Renal cortex interstitium (tissue), 15 donors: ENCODE data around the gene KLRG1. TPM values are rescaled to one million over a fixed set of nuclear protein-coding genes. Genes with fewer than 3 reads are reported as not detected.

Experiments
- DNase-seq, 11 donors: peaks; one replicate each; pipeline ENCODE4 v3.0.0-alpha.2; 2013; ENCODE audit warnings: low read depth in 9 of 11, low spot score in 4 of 11; ENCODE audit errors: extremely low read depth in 1 of 11
- long read RNA-seq, 16 experiments: transcript quantifications; one replicate each; lab custom pipeline, GENCODE V29; 2026
- polyA plus RNA-seq, 3 donors: library from polyadenylated mRNA; unstranded; fragments of 120-200 nt; gene quantifications; one replicate each; pipeline ENCODE4 v1.2.1, GENCODE V29; 2013; ENCODE audit not compliant: insufficient read length in 3 of 3

Gene KLRG1
- polyA plus RNA-seq, result 1 to 10 TPM; 1.8 to 3.6 (median 1.9) TPM
- long read RNA-seq, donor 1, result 0 reads
- long read RNA-seq, donor 2, result 0 reads
- long read RNA-seq, donor 3, result 0 reads
- long read RNA-seq, donor 4, result 0 reads
- long read RNA-seq, donor 5, result 0 reads
- long read RNA-seq, donor 6, result 0 reads
- long read RNA-seq, donor 7, partial matches to known transcripts, result 0 of 1 reads
- long read RNA-seq, donor 7, other reads (novel, unspliced or antisense), result 0 of 1 reads
- long read RNA-seq, donor 8, result 0 reads
- long read RNA-seq, donor 9, result 0 reads
- long read RNA-seq, donor 10, partial matches to known transcripts, result 0 of 1 reads
- long read RNA-seq, donor 10, other reads (novel, unspliced or antisense), result 0 of 1 reads
- long read RNA-seq, donor 11, result 0 reads
- long read RNA-seq, donor 12, result 0 reads
- long read RNA-seq, donor 13, result 0 reads
- long read RNA-seq, donor 14, partial matches to known transcripts, result 0 of 2 reads
- long read RNA-seq, donor 14, other reads (novel, unspliced or antisense), result 0 of 2 reads
- long read RNA-seq, donor 15, result 0 reads
- long read RNA-seq, donor 16, partial matches to known transcripts, result 0 of 2 reads
- long read RNA-seq, donor 16, other reads (novel, unspliced or antisense), result 0 of 2 reads

DNA sequence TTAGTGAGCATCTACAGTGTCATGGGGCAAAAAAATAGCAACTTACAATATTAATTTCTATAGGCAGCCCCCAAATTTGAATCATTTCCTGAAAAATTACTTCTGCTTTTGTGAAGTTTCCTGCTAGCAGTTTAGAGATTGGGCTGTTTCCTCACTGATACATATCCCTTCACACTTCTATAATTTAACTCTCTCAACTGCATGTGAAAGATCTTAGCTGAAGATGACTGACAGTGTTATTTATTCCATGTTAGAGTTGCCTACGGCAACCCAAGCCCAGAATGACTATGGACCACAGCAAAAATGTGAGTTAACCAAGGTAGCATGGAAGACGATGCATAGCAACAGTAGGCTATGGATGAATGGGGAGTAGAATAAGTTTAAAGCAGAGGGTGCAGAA lies at the start of gene KLRG1:
KLRG1 (plus strand) TSS at position 134 of the 400 bp plus-strand sequence; CDS start at position 224, 90 bp downstream.
- no peak for DNase-seq

DNA sequence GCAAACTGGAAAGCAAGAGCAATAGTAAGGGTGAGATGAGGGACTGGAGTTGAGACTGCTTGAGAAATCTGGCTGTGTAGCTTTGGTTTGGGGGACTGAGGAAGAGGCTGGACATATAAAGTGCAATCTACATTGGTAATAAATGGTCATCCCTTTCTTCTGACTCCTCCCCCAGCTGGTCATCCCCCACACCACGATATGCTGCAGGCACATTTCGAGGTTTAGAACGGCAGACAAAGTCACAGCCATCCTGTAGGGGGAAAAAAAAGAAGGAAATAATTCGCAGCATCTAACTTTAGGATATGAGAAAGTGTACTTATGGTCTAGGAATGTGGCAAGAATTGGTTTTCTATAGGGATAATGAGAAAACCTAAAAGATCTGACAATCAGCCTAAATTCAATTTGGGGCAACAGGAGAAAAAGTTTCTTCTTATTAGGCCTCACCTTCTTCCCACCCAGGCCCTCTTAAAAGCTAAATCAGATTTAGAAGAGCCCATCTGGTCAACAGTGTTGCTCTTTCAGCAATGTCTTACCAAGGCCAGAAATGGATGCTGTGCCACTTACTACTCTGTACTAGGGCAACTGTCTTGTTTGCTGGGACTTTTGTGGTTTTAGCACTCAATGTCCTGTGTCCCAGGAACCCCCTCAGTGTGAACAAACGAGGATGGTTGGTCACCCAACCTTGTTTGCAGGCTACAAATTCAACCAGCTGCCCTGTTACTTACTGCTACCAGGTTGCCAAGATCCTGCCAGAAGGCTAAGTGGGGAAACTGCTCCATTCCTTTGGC lies 47.5 kb upstream of the KLRG1 start:
- no peak for DNase-seq

DNA sequence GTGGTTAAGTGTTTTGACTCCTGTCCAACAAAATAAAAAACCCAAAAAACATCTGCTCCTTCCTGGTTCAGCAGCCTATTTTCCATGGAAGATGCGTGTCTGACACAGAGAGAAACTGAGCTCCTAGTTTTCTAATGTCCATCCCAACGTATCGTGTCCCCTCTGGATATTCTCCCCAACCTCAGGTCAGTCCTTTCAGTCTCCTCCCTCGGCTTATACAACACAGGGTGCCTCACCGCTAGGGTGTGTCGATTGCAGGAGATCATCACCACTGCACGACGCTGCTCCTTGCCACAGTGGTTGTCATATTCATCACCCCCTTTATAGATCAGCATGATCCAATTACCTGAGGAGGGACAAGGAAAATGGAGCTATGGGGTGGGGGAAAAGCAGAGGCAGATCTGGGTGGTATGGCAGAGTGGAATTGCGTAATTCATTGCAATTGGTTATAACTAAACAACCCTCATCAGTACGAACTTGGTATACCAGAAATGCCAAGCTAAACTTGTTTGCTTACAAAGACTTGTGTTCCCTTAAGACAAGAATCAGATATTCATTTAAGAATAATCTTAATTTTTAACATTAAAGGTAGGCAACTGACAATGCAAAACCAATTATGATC lies 45.7 kb upstream of the KLRG1 start:
- DNase-seq, result no peak

DNA sequence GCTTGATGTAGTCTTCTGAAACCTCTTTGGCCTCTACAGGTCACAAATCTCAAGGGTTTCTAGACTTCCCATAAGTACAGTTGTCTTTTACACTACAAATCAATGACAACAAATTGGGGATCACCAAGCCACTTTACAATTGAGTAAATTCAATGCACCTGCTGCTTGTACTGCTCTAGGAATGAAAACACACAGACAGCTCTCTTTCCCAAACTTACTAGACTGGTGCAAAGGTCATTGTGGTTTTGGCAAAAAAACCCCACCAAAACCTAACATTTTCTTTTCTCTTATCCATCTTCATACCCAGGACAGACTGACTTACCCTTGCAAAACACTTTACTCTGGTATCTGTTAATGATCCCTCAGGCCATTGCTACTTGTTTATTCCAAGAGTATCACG lies 42.6 kb upstream of the KLRG1 start:
- DNase-seq, result no peak

DNA sequence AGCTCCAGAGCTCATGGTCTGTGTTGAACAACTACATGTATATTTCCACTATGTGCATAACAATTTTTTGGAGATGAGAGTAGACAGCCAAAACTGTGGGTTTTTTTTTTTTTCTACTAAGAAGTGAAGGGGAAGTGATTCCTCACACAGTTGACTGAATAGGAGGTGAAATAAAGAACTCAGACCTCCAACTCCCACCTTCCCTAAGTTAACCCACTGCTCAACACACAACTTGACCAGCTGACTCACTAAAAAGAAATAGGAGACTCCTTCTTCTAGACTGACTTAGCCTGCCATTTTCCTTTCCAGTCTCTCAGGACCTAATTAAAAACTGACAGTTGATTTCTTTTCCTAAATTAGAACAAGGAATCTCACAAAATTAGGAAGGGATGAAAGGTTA lies 41.6 kb upstream of the KLRG1 start:
- no peak for DNase-seq

DNA sequence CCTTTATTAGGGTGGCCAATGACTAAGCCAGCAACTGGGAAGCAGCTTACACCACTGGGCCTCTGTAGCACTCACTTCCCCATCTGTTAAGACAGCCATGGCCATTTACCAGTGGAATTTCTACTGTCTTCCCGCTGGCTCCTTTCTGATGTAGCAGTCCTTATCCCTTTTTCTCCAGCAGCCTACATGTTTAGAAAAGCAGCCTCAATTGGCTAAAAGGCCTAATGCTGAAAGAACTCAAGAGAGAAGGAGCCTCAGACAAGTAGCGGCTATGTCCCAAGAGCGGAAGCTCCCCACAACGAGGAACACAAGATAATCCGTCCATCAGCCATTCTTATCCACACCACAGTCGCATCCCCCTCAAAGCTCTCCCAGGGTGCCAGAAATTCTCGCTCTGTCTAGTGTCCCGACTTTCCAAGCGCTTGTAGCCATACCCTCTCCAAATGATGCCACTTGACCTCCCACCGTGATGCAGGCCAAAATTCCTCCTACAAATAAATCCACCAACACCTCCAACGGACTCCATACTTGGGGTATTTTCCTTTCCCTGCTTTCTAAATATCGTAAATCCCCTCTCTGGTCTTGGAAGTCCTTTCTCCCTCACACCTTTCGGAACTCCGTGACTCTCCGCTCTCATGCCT lies 40.5 kb upstream of the KLRG1 start:
- DNase-seq, result peak in 5 of 11 donors; percentile 1 to 11 (median 3)

DNA sequence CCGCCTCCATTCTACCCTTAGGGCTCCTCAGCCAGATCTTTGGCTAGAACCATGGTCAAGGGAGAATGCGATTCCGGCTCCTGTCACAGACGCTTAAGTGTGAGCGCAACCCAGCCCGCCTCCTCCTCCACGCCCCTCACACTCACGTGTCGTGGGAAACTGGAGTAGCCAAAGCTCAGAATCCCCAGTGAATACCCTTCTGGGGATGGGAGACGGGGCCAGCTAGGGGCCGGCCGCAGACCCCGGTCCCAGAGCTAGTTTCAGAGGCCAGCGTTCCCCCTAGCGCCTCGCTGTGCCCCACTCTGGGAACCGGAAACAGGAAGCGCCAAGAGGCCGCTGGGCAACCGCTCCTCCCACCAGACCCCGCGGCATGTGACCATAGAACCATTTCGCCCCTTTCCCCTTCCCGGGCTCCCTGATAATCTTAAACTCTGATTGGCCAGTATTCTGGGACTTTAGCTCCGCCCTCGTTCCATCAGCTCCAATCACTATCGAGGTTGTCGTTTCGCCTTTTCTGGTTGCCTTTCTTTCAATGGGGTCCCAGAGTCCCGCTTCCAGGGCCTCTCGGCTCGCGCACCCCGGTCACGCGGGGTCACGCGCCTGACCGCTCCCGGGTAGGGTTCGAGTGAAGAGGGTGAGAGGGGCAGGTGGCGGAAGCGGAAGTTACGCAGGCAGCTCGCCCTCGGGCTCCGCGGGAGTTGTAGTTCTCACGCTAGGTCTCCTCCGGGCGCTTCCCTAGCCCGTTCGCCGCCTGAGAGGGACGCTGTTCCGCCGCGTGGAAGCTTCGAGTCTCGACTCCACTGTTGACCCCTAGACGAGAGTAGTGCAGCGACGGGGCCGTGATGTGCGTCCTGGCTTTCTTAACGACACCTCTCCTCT lies 39.8 kb upstream of the KLRG1 start, which contains the start of gene M6PR:
M6PR (minus strand) TSS at position 304 of the 879 bp plus-strand sequence. CDS start 3,241 bp downstream, outside the sequence.
- DNase-seq, result peak; percentile 84 to 95 (median 91)

DNA sequence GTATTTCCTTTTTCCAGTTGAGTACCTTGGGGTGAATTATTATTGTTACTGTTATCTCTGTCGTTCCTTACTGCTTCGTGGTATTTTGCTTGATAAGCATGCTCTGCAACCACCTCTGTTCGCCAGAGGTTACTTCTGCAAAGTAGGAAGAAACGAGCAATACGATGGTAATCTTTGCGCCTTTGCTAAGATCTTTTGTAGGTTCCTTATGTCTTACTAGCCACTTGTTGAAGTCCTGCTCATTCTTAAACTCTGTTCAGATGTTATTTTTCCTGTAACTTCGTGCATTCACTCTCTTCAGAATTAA lies 39.2 kb upstream of the KLRG1 start:
- DNase-seq, result no peak

DNA sequence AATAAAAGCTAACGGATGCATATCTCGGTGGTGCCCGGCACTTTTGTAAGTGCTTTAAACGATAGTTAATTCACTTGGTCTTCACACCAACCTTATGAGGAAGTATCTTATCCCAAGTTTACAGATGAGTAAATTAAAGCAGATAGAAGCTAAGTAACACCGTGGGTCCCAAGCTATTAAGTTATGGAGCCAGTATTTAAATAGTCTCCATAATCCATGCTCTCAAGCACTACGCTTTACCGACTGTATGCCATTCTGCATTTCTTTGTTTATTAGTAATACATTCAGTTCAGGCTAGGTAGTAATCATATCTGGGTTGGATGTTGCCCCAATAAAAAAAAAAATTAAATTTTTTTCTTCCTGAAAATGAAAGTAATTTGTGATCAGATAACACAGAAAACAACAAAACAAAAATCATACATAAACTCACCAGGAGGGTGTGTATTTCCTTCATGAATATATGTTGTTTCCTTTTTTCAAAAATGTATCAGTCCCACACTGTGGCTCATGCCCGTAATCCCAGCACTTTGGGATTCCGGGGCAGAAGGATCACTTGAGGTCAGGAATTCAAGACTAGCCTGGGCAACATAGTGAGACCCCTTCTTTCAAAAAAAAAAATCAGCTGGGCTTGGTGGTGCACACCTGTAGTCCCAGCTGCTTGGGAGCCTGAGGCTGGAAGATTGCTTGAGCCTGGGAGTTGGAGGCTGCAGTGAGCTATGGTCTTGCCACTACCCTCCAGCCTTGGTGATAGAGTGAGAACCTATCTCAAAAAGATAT lies 38.5 kb upstream of the KLRG1 start:
- peak in 1 of 11 donors; percentile 4 for DNase-seq

DNA sequence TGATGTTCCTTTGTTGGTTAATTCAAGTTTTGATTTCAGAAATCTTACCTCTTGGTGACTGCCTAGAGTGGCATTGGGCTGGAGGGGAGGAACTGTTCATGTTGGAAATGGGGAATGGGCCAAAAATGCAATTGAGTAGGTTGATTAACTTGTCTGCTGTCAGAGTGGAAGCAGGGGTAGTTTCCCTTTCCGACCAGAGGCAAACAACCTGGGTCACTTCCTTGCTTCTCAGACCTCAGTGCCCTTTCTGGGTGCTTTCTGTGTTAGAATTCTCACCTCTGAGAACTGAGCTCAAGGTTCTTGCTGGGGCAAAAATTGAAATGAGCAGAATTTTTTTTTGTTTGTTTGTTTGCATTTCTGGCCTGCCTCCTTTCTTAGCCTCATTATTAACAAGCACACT lies 37.6 kb upstream of the KLRG1 start:
- DNase-seq, result no peak

DNA sequence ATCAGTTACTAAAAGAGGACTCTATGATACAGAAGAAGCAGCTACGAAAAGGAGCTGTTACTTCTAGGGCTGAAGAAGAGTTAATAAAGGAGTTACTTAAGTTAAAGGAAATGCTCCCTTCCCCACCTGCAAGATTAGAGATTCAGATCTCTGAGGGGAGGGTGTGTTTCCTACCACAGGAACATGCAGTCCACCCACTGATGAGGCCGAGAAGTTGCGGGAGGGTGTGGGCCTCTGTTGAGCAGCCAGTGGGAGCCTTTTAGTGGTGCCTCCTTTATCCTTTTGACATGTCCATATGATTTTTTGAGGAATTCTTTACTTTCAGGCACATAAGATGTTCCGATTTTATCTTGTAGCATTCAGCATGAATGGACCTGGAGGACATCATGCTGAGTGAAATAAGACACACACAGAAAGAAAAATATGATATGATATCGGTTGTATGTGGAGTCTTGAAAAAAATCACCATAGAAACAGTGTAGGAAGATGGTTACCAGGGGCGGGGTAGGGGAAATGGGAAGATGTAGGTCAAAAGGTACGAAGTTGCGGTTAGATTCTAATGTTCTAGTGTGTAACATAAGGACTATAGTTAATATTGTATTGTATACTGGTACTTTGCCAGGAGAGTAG lies 35.5 kb upstream of the KLRG1 start:
- no peak for DNase-seq

DNA sequence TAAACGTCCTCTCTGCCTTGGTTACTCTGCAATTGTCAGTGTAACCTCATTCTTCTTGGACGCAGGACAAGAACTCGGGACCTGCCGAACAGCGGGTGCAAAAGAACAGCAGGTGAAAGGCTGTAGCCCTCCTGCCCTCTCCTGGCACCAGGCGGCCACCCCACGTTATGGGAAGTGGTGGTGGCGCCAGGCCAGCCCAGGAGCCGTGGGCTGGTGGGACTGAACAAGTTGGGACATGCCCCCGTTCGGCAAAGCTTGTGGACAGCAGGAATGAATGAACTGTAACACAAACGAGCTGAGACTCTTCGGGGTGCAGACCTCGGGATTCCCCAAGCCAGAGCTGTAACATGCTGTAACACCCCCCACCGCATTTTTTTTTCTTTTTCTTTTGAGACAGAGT lies 33.3 kb upstream of the KLRG1 start:
- no peak for DNase-seq

DNA sequence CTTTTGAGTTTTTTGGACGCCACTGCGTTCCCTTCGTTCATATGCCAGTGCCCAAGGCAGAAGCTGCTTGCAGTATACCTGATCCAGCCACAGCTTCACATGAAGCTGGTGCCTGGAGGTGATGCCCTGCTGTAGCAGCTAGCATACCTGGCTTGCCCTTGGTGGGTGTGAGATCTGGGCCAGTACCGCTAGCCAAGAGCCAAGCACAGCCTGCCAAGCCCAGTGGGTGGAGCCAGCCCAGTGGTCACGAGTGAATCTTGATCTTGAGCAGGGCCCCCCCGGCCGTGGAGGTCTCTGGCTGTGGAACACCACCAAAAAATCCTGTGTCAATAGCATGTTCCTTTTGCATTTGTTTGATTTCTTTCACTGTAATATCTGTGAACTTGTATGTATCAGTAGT lies 32.6 kb upstream of the KLRG1 start:
- DNase-seq, result no peak

DNA sequence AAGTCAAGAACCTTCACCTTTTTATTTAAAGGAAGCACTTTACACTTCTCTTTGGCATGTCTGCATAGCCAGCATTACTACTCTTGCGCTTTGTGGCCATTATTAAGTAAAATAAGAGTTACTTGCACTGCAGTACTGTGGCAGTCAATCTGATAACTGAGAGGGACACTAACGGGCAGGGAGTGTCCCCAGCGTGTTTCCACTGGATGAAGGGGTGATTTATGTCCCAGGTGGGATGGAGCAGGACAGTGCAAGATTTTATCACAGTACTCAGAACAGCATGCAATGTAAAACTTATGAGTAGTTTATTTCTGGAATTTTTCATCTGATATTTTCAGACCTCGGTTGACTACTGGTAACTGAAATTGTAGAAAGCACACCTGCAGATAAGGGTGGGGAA lies 31.8 kb upstream of the KLRG1 start:
- no peak for DNase-seq

DNA sequence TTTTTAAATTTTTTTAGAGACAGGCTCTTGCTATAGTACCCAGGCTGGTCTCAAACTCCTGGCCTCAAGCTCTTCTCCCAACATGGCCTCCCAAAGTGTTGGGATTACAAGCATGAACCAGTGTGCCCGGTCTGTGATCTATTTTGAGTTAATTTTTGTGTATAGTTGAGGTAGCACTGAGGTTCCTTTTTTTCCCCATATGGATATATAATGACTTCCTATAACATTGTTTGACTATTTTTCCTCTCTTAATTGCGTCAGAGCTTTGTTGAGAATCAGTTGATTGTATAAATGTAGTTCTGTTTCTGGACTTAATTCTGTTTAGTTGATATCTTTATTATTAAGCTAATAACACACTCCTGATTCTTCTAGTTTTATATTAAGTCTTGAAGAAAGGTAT lies 31.3 kb upstream of the KLRG1 start:
- DNase-seq, result no peak

DNA sequence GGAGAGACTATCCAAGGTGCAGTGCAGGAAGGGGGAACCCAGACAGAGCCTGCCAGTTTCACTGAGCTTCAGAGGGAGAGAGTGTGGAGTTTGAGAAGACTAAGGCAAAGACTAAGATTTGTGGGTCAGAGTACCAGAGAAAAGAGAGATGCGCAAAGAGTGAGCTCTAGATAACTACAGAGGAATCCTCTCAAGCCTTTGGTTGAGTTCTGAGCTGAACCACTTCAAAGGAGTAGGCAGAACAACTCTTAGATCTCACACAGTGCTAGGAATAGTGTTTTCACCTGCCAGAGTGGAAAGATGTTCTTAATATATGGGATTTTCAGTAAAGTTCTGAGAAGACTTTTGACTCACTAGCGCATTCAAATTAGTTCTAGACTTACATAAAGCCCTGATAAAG lies 29.2 kb upstream of the KLRG1 start:
- no peak for DNase-seq

DNA sequence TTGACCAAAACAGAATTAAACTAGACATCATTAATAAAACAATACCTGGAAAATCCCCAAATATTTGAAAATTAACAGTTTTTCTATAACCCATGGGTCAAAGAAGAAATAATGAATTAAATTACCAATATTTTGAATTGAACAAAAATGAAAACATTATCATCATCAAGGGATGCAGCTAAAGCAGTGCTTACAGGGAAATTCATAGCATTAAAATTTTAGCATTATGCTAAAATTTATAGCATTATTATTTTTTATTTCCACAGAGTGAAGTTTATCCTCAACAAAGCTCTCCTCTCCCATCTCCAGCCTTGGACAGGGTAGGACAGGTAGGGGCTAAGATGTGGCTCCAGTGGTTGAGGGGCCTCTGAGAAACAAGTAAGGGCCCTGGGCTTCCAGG lies 20.6 kb upstream of the KLRG1 start:
- DNase-seq, result no peak
